Urinary bladder (tissue), 4 donors: ENCODE data around the gene COL25A1. TPM values are rescaled to one million over a fixed set of nuclear protein-coding genes. Genes with fewer than 3 reads are reported as not detected.
"Not testable (repeated sequence)": the region's sequence is repeated elsewhere in the genome, so short reads cannot be mapped to it uniquely, and the experiment has no call there.

Source experiments
- DNase-seq: peaks from one replicate; pipeline ENCODE4 v3.0.0-alpha.2; 2015; ENCODE audit errors: extremely low spot score
- H3K27ac ChIP-seq: one replicate; pipeline ENCODE4 v1.5.1; 2013; ENCODE audit warnings: low read depth, mild to moderate bottlenecking, moderate library complexity
- H3K36me3 ChIP-seq: one replicate; pipeline ENCODE4 v1.6.1; 2013; ENCODE audit warnings: mild to moderate bottlenecking, moderate library complexity; ENCODE audit not compliant: insufficient read depth
- H3K4me1 ChIP-seq: one replicate; pipeline ENCODE4 v1.6.1; 2013; ENCODE audit warnings: mild to moderate bottlenecking, moderate library complexity; ENCODE audit not compliant: insufficient read depth
- H3K4me3 ChIP-seq: one replicate; pipeline ENCODE4 v1.5.1; 2013; ENCODE audit warnings: low read depth, low read length
- WGBS: extraction: QIAGEN DNeasy Blood & Tissue Kit; methylation state at CpG from one replicate; pipeline ENCODE4 v1.1.7; 2013; 5-methylcytosine and 5-hydroxymethylcytosine counted together
- polyA plus RNA-seq: library from polyadenylated mRNA; stranded (reverse); fragments of 200-250 nt; gene quantifications from one replicate; pipeline ENCODE4 v1.2.3, GENCODE V29; 2013
- total RNA-seq: library from RNA; depleted of rRNA; stranded (reverse); fragments of >200 nt; gene quantifications from one replicate; pipeline ENCODE4 v1.2.3, GENCODE V29; 2014
- donor health status: healthy with polysubstance abuse.
- donor health status: healthy.

The COL25A1 gene
- total and polyA plus RNA-seq, 2 donors, result 1.4 to 16.4 TPM

- H3K27ac ChIP-seq, H3K36me3 ChIP-seq, H3K4me1 ChIP-seq, DNase-seq, H3K4me3 ChIP-seq: not testable (repeated sequence)
- 95% methylated on average over 5 of the region's 5 CpGs for WGBS
Measured at GRCh38 chr4:108933925-108934324, 368.5 kb downstream of the COL25A1 start.

GRCh38 chr4:108933046-108933445 lies 369.4 kb downstream of the COL25A1 start:
- WGBS, result 63% methylated on average over 3 of the region's 3 CpGs
- DNase-seq, result no peak
- Histone ChIP-seq H3K4me3 (no peak overlapping the region), H3K36me3 (no peaks in the 10 kb centered on the region), H3K27ac (no peak overlapping the region), H3K4me1 (no peaks in the 10 kb centered on the region)

- no peak for DNase-seq
- WGBS, result 87% methylated on average over 1 of the region's 1 CpG
- H3K4me3 ChIP-seq, result no peak overlapping the region
- H3K36me3 ChIP-seq, result no peaks in the 10 kb centered on the region
- H3K27ac ChIP-seq, result no peak overlapping the region
- no peaks in the 10 kb centered on the region for H3K4me1 ChIP-seq
Measured at GRCh38 chr4:108931926-108932325, 370.5 kb downstream of the COL25A1 start.

GRCh38 chr4:108930186-108930585 lies 372.3 kb downstream of the COL25A1 start:
- Histone ChIP-seq H3K27ac (no peak overlapping the region), H3K4me1 (no peaks in the 10 kb centered on the region), H3K36me3 (no peaks in the 10 kb centered on the region), H3K4me3 (no peak overlapping the region)
- DNase-seq, result no peak

- 66% methylated on average over 3 of the region's 3 CpGs for WGBS
- no peaks in the 10 kb centered on the region for H3K36me3 ChIP-seq
Measured at GRCh38 chr4:108926781-108927180, 375.7 kb downstream of the COL25A1 start.

GRCh38 chr4:108926061-108926460 lies 376.4 kb downstream of the COL25A1 start:
- Histone ChIP-seq H3K27ac (no peak overlapping the region), H3K4me3 (no peak overlapping the region), H3K4me1 (no peaks in the 10 kb centered on the region), H3K36me3 (no peaks in the 10 kb centered on the region)
- no peak for DNase-seq
- WGBS, result 85% methylated on average over 1 of the region's 1 CpG

More at GRCh38 chr4:108926781-108927180, 375.7 kb downstream of the COL25A1 start:
- Histone ChIP-seq H3K4me3 (no peak overlapping the region), H3K4me1 (no peaks in the 10 kb centered on the region), H3K27ac (no peak overlapping the region)
- no peak for DNase-seq

GRCh38 chr4:108922191-108922590 lies 380.3 kb downstream of the COL25A1 start:
- no peaks in the 10 kb centered on the region for H3K4me1 ChIP-seq
- no peak for DNase-seq
- WGBS, result 84% methylated on average over 5 of the region's 5 CpGs
- H3K27ac ChIP-seq, result no peak overlapping the region
- H3K4me3 ChIP-seq, result no peak overlapping the region
- no peaks in the 10 kb centered on the region for H3K36me3 ChIP-seq

GRCh38 chr4:108920395-108921087 lies 381.9 kb downstream of the COL25A1 start:
- WGBS, result 71% methylated on average over 2 of the region's 2 CpGs
- H3K27ac ChIP-seq, result no peak overlapping the region
- no peaks in the 10 kb centered on the region for H3K4me1 ChIP-seq
- H3K36me3 ChIP-seq, result no peaks in the 10 kb centered on the region
- no peak for DNase-seq
- no peak overlapping the region for H3K4me3 ChIP-seq

GRCh38 chr4:108919226-108919893 lies 383.1 kb downstream of the COL25A1 start:
- H3K4me1 ChIP-seq, result no peaks in the 10 kb centered on the region
- 69% methylated on average over 5 of the region's 5 CpGs for WGBS
- H3K4me3 ChIP-seq, result no peak overlapping the region
- no peaks in the 10 kb centered on the region for H3K36me3 ChIP-seq
- no peak overlapping the region for H3K27ac ChIP-seq
- DNase-seq, result no peak

- WGBS, result 75% methylated on average over 5 of the region's 5 CpGs
- no peaks in the 10 kb centered on the region for H3K4me1 ChIP-seq
- no peak overlapping the region for H3K4me3 ChIP-seq
- no peak overlapping the region for H3K27ac ChIP-seq
- no peak for DNase-seq
- H3K36me3 ChIP-seq, result no peaks in the 10 kb centered on the region
Measured at GRCh38 chr4:108917255-108917654, 385.2 kb downstream of the COL25A1 start.

- Histone ChIP-seq H3K27ac (no peak overlapping the region), H3K4me3 (no peak overlapping the region), H3K36me3 (no peaks in the 10 kb centered on the region), H3K4me1 (no peaks in the 10 kb centered on the region)
- DNase-seq, result no peak
- 93% methylated on average over 4 of the region's 4 CpGs for WGBS
Measured at GRCh38 chr4:108916638-108917037, 385.8 kb downstream of the COL25A1 start.

- Histone ChIP-seq H3K27ac (no peak overlapping the region), H3K36me3 (no peaks in the 10 kb centered on the region), H3K4me1 (no peaks in the 10 kb centered on the region), H3K4me3 (no peak overlapping the region)
- DNase-seq, result no peak
- whole genome bisulfite sequencing, result 83% methylated on average over 8 of the region's 8 CpGs
Measured at GRCh38 chr4:108906866-108907367, 395.5 kb downstream of the COL25A1 start.

GRCh38 chr4:108906006-108906405 lies 396.5 kb downstream of the COL25A1 start:
- Histone ChIP-seq H3K27ac (no peak overlapping the region), H3K4me3 (no peak overlapping the region), H3K36me3 (no peaks in the 10 kb centered on the region), H3K4me1 (no peaks in the 10 kb centered on the region)
- DNase-seq, result no peak
- WGBS, result 91% methylated on average over 6 of the region's 6 CpGs

GRCh38 chr4:108903464-108904221 lies 398.8 kb downstream of the COL25A1 start:
- 69% methylated on average over 4 of the region's 4 CpGs for WGBS
- Histone ChIP-seq H3K27ac (no peak overlapping the region), H3K36me3 (no peaks in the 10 kb centered on the region), H3K4me1 (no peaks in the 10 kb centered on the region), H3K4me3 (no peak overlapping the region)
- no peak for DNase-seq
